Upper lobe of left lung (tissue), 4 donors: ENCODE results near the gene FAM234A.

ENCODE experiments used
- CTCF ChIP-seq, 6 experiments: fragments of 450-650 bp in 4 of 6; fragments of 200-600 bp in 2 of 6; sonication (generic) in 2 of 6; IDR thresholded peaks; one replicate each; pipeline ENCODE4 v1.5.1; 2016 to 2019; ENCODE audit warnings: antibody characterized with exemption in 6 of 6
- EP300 ChIP-seq, 4 donors: sonication (generic); formaldehyde crosslinking; IDR thresholded peaks; one replicate each; pipeline ENCODE4 v1.5.1; 2017; ENCODE audit warnings: antibody characterized with exemption in 4 of 4, control low read depth in 2 of 4
- POLR2A ChIP-seq, 4 donors: fragments of 450-650 bp; IDR thresholded peaks; one replicate each; pipeline ENCODE4 v1.5.1; 2016 to 2017; ENCODE audit warnings: antibody characterized with exemption in 4 of 4, mild to moderate bottlenecking in 2 of 4

- no peak for TF ChIP-seq CTCF (IDR thresholded peaks at IDR 0.05)
- no peak for TF ChIP-seq EP300 (IDR thresholded peaks at IDR 0.05)
- TF ChIP-seq POLR2A (IDR thresholded peaks at IDR 0.05): no peak
These were observed 45.9 kb downstream of the FAM234A start, which contains the start of gene ARHGDIG for GRCh38 chr16:280552-280951.
